ENCODE data around the gene EML2.

The EML2 gene

GRCh38 chr19:45608948-45609347, 30.2 kb downstream of the EML2 start:
- FAIRE-seq (no peak), DNase-seq (ENCODE audit: insufficient read length) (no peak)
- TF ChIP-seq POLR2A (IDR thresholded peaks at IDR 0.05; ENCODE audit: low read depth, low read length) (no peak), POLR2AphosphoS5 (IDR thresholded peaks at IDR 0.05; ENCODE audit: low read depth, low read length) (no peak), TAF1 (IDR thresholded peaks at IDR 0.05; ENCODE audit: borderline replicate concordance, low read depth, low read length) (no peak)

GRCh38 chr19:45607071-45608029, 31.8 kb downstream of the EML2 start:
- FAIRE-seq, result peak; percentile 17
- DNase-seq (ENCODE audit: insufficient read length), result no peak
- TF ChIP-seq POLR2A (IDR thresholded peaks at IDR 0.05; ENCODE audit: low read depth, low read length) (peak; percentile 40; the same call in 1 of the 2 replicates), POLR2AphosphoS5 (IDR thresholded peaks at IDR 0.05; ENCODE audit: low read depth, low read length) (no peak; the same call in 1 of the 2 replicates), TAF1 (IDR thresholded peaks at IDR 0.05; ENCODE audit: borderline replicate concordance, low read depth, low read length) (0 out of 2 replicates have a peak, but pooled peaks have one; percentile 26)

- no peak for DNase-seq (ENCODE audit: insufficient read length)
- peak; percentile 42 for FAIRE-seq
These were observed 37.4 kb downstream of the EML2 start, which contains the start of gene GPR4 for GRCh38 chr19:45601524-45602374. GPR4 (minus strand) TSS chr19:45602212; CDS start chr19:45591866, 10,346 bp downstream.

GRCh38 chr19:45601115-45601514, 38.1 kb downstream of the EML2 start:
- DNase-seq (ENCODE audit: insufficient read length) (no peak), FAIRE-seq (no peak)
- TF ChIP-seq POLR2A (IDR thresholded peaks at IDR 0.05; ENCODE audit: low read depth, low read length) (no peak), TAF1 (IDR thresholded peaks at IDR 0.05; ENCODE audit: borderline replicate concordance, low read depth, low read length) (no peak), POLR2AphosphoS5 (IDR thresholded peaks at IDR 0.05; ENCODE audit: low read depth, low read length) (no peak)

More at GRCh38 chr19:45601524-45602374, 37.4 kb downstream of the EML2 start, which contains the start of gene GPR4:
- TF ChIP-seq POLR2A (IDR thresholded peaks at IDR 0.05; ENCODE audit: low read depth, low read length) (no peak), POLR2AphosphoS5 (IDR thresholded peaks at IDR 0.05; ENCODE audit: low read depth, low read length) (no peak), TAF1 (IDR thresholded peaks at IDR 0.05; ENCODE audit: borderline replicate concordance, low read depth, low read length) (no peak)

- no peak for TF ChIP-seq POLR2A (IDR thresholded peaks at IDR 0.05; ENCODE audit: low read depth, low read length)
- TF ChIP-seq POLR2AphosphoS5 (IDR thresholded peaks at IDR 0.05; ENCODE audit: low read depth, low read length), result no peak
- TF ChIP-seq TAF1 (IDR thresholded peaks at IDR 0.05; ENCODE audit: borderline replicate concordance, low read depth, low read length), result no peak
- DNase-seq (ENCODE audit: insufficient read length) (no peak), FAIRE-seq (no peak)
These were observed 38.8 kb downstream of the EML2 start for GRCh38 chr19:45600340-45600885.

GRCh38 chr19:45599286-45599685, 39.9 kb downstream of the EML2 start:
- no peak for FAIRE-seq

GRCh38 chr19:45598267-45599001, 40.8 kb downstream of the EML2 start:
- DNase-seq (ENCODE audit: insufficient read length) (no peak), FAIRE-seq (no peak)
- TF ChIP-seq POLR2A (IDR thresholded peaks at IDR 0.05; ENCODE audit: low read depth, low read length) (no peak), TAF1 (IDR thresholded peaks at IDR 0.05; ENCODE audit: borderline replicate concordance, low read depth, low read length) (no peak), POLR2AphosphoS5 (IDR thresholded peaks at IDR 0.05; ENCODE audit: low read depth, low read length) (no peak)

More at GRCh38 chr19:45599286-45599685, 39.9 kb downstream of the EML2 start:
- DNase-seq (ENCODE audit: insufficient read length), result no peak
- TF ChIP-seq POLR2AphosphoS5 (IDR thresholded peaks at IDR 0.05; ENCODE audit: low read depth, low read length) (no peak), TAF1 (IDR thresholded peaks at IDR 0.05; ENCODE audit: borderline replicate concordance, low read depth, low read length) (no peak), POLR2A (IDR thresholded peaks at IDR 0.05; ENCODE audit: low read depth, low read length) (no peak)

- TF ChIP-seq POLR2AphosphoS5 (IDR thresholded peaks at IDR 0.05; ENCODE audit: low read depth, low read length), result no peak
- TF ChIP-seq POLR2A (IDR thresholded peaks at IDR 0.05; ENCODE audit: low read depth, low read length), result no peak
- no peak for TF ChIP-seq TAF1 (IDR thresholded peaks at IDR 0.05; ENCODE audit: borderline replicate concordance, low read depth, low read length)
- no peak for FAIRE-seq
- DNase-seq (ENCODE audit: insufficient read length), result no peak
These were observed 41.6 kb downstream of the EML2 start for GRCh38 chr19:45597425-45598111.

- TF ChIP-seq POLR2AphosphoS5 (IDR thresholded peaks at IDR 0.05; ENCODE audit: low read depth, low read length), result no peak
- no peak for TF ChIP-seq POLR2A (IDR thresholded peaks at IDR 0.05; ENCODE audit: low read depth, low read length)
- TF ChIP-seq TAF1 (IDR thresholded peaks at IDR 0.05; ENCODE audit: borderline replicate concordance, low read depth, low read length), result no peak
- no peak for FAIRE-seq
- no peak for DNase-seq (ENCODE audit: insufficient read length)
These were observed 43.4 kb downstream of the EML2 start for GRCh38 chr19:45595814-45596213.

- FAIRE-seq (no peak), DNase-seq (ENCODE audit: insufficient read length) (no peak)
- TF ChIP-seq POLR2A (IDR thresholded peaks at IDR 0.05; ENCODE audit: low read depth, low read length), result no peak
- TF ChIP-seq POLR2AphosphoS5 (IDR thresholded peaks at IDR 0.05; ENCODE audit: low read depth, low read length), result no peak
- TF ChIP-seq TAF1 (IDR thresholded peaks at IDR 0.05; ENCODE audit: borderline replicate concordance, low read depth, low read length), result no peak
These were observed 45.7 kb downstream of the EML2 start for GRCh38 chr19:45593520-45593919.

All from GM12892 (cell line).